ENCODE results near the gene ASB1. TPM values are rescaled to one million over a fixed set of nuclear protein-coding genes. Genes with fewer than 3 reads are reported as not detected.

Gene ASB1
- total and polyA plus RNA-seq, 2 donors (not counting 1 experiment from before 2014, with no cell fraction given): 19.3 to 40.6 TPM

DNA sequence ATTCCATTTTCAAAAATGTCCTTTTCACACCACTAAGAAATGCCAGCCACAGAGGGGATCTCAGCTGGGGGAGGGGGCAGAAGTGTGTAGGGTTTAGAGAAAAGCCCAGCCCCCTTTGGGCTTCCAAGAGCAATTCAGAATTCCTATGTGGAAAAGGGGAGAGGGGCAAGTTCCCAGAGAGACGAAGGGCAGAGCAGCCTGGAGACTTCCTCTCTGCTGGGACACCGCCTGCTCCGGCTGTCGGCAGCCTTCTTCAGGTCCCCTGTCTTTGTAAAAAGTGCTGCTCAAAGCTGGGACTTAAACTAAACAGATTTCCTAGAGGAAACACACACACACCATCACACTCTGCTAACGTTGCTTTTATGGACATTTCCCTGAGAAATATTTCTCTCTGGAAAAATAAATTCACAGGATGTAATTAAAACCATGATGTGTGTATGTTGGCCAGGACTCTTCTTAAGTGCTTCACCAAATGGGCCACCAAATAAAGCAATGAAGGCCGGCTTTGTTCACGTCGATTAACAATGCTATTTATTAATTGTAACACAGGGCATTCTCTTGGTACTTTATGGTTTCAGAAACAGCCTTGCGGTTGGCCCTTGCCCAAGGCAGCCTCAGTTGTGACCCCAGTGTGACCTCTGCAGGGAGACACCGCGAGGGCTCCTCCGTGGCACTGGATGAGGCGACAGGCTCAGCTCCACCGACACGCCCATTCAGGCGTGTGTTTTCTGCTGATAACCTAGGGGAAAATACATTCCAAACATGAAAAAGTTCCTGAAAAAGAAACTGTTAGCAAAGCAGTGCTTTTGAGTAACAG is 5.6 kb upstream of the ASB1 start:
- H3K4me1 ChIP-seq (ENCODE audit: control insufficient read depth, extremely low read depth, insufficient read depth, low read length): peaks cover 22% of the 10 kb centered on the region
- H4K20me1 ChIP-seq (ENCODE audit: control insufficient read depth, extremely low read depth, insufficient read depth, low read length): no peaks in the 10 kb centered on the region
- H3K36me3 ChIP-seq (ENCODE audit: control insufficient read depth, insufficient read depth, low read length): no peaks in the 10 kb centered on the region
- H3K27ac ChIP-seq (ENCODE audit: insufficient read depth, low read length): no peak overlapping the region
- peak overlapping the region; percentile 8 for H2AFZ ChIP-seq (ENCODE audit: low read length)
- no peaks in the 10 kb centered on the region for H3K79me2 ChIP-seq (ENCODE audit: control insufficient read depth, insufficient read depth, low read length)
- H3K4me2 ChIP-seq (ENCODE audit: extremely low read depth, insufficient read depth, low read length): peak overlapping the region; percentile 4
- H3K4me3 ChIP-seq (replicated peaks in 1 of 4; ENCODE audit: control extremely low read depth in 1 of 4, insufficient read depth in 1 of 4, low read depth in 3 of 4, low read length in 4 of 4): no peak overlapping the region
- H3K9me3 ChIP-seq (ENCODE audit: control insufficient read depth, insufficient read depth, low read depth, low read length): no peaks in the 10 kb centered on the region
- H3K27me3 ChIP-seq (ENCODE audit: control insufficient read depth, insufficient read depth, low read length): no peaks in the 10 kb centered on the region
- H3K9ac ChIP-seq (ENCODE audit: insufficient read depth, low read length): no peak overlapping the region
- peak in 1 of 2 donors; percentile 30 for DNase-seq (ENCODE audit: low read depth in 2 of 2)
- TF ChIP-seq, protein P1, sequence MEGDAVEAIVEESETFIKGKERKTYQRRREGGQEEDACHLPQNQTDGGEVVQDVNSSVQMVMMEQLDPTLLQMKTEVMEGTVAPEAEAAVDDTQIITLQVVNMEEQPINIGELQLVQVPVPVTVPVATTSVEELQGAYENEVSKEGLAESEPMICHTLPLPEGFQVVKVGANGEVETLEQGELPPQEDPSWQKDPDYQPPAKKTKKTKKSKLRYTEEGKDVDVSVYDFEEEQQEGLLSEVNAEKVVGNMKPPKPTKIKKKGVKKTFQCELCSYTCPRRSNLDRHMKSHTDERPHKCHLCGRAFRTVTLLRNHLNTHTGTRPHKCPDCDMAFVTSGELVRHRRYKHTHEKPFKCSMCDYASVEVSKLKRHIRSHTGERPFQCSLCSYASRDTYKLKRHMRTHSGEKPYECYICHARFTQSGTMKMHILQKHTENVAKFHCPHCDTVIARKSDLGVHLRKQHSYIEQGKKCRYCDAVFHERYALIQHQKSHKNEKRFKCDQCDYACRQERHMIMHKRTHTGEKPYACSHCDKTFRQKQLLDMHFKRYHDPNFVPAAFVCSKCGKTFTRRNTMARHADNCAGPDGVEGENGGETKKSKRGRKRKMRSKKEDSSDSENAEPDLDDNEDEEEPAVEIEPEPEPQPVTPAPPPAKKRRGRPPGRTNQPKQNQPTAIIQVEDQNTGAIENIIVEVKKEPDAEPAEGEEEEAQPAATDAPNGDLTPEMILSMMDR (conservative IDR thresholded peaks at IDR 0.05 in 1 of 2, IDR thresholded peaks at IDR 0.05 in 1 of 2; ENCODE audit: low read depth in 1 of 2, low read length in 2 of 2): no peak
- no peak for TF ChIP-seq EZH2 (IDR thresholded peaks at IDR 0.05; ENCODE audit: low read length, missing control alignments)

DNA sequence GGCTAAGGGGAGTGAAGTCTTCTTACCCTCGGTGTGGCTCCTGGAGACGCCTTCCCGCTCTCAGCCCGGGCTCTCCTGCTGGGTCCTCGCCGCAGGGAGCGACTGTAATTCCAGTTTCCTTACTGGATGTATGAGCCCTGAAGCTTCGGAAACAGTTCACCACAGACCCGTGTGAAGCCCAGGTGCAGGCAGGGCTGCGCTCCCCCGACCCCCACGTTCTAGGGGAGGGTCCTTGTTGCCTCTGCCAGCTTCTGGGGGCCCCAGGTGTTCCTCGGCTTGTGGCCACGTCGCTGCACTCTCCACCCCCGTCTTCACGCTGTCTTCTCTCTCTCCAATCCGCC is 5.1 kb upstream of the ASB1 start:
- H3K27ac ChIP-seq (ENCODE audit: insufficient read depth, low read length): no peak overlapping the region
- no peak overlapping the region for H3K4me2 ChIP-seq (ENCODE audit: extremely low read depth, insufficient read depth, low read length)
- no peaks in the 10 kb centered on the region for H4K20me1 ChIP-seq (ENCODE audit: control insufficient read depth, extremely low read depth, insufficient read depth, low read length)
- no peaks in the 10 kb centered on the region for H3K36me3 ChIP-seq (ENCODE audit: control insufficient read depth, insufficient read depth, low read length)
- no peak overlapping the region for H2AFZ ChIP-seq (ENCODE audit: low read length)
- H3K4me1 ChIP-seq (ENCODE audit: control insufficient read depth, extremely low read depth, insufficient read depth, low read length): peaks cover 23% of the 10 kb centered on the region
- no peaks in the 10 kb centered on the region for H3K79me2 ChIP-seq (ENCODE audit: control insufficient read depth, insufficient read depth, low read length)
- H3K9me3 ChIP-seq (ENCODE audit: control insufficient read depth, insufficient read depth, low read depth, low read length): no peaks in the 10 kb centered on the region
- TF ChIP-seq, protein P1 (conservative IDR thresholded peaks at IDR 0.05 in 1 of 2, IDR thresholded peaks at IDR 0.05 in 1 of 2; ENCODE audit: low read depth in 1 of 2, low read length in 2 of 2): no peak
- TF ChIP-seq EZH2 (IDR thresholded peaks at IDR 0.05; ENCODE audit: low read length, missing control alignments): no peak
- no peak for DNase-seq (ENCODE audit: low read depth in 2 of 2)
- no peak overlapping the region for H3K9ac ChIP-seq (ENCODE audit: insufficient read depth, low read length)
- H3K4me3 ChIP-seq (replicated peaks in 1 of 4; ENCODE audit: control extremely low read depth in 1 of 4, insufficient read depth in 1 of 4, low read depth in 3 of 4, low read length in 4 of 4): no peak overlapping the region
- no peaks in the 10 kb centered on the region for H3K27me3 ChIP-seq (ENCODE audit: control insufficient read depth, insufficient read depth, low read length)

DNA sequence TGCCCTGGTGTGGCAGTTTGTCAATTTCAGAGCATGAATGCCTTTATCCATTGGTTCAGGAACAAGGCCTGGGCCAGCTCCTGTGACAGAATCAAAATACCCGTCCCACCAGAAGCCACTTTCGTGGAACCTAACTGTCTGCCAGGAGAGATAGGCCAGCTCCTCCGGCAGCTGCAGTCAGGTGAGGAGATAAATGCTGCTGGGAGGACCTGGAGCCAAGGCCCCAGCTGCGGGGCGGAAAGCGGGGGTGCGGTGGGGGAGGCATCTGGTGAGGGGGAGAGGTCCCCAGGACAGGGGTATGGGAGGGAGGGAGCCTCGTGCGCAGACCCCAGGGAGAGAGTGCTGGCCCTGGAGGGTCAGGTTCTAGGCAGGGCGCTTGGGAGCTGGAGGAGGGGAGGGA is 4.4 kb upstream of the ASB1 start:
- TF ChIP-seq, protein P1 (conservative IDR thresholded peaks at IDR 0.05 in 1 of 2, IDR thresholded peaks at IDR 0.05 in 1 of 2; ENCODE audit: low read depth in 1 of 2, low read length in 2 of 2): no peak
- no peak for TF ChIP-seq EZH2 (IDR thresholded peaks at IDR 0.05; ENCODE audit: low read length, missing control alignments)

More for the DNA sequence above, 4.4 kb upstream of the ASB1 start:
- H3K4me1 ChIP-seq (ENCODE audit: control insufficient read depth, extremely low read depth, insufficient read depth, low read length): peaks cover 23% of the 10 kb centered on the region
- H3K36me3 ChIP-seq (ENCODE audit: control insufficient read depth, insufficient read depth, low read length): no peaks in the 10 kb centered on the region
- no peaks in the 10 kb centered on the region for H3K27me3 ChIP-seq (ENCODE audit: control insufficient read depth, insufficient read depth, low read length)
- no peak overlapping the region for H3K4me3 ChIP-seq (replicated peaks in 1 of 4; ENCODE audit: control extremely low read depth in 1 of 4, insufficient read depth in 1 of 4, low read depth in 3 of 4, low read length in 4 of 4)
- H3K9ac ChIP-seq (ENCODE audit: insufficient read depth, low read length): no peak overlapping the region
- no peak overlapping the region for H3K27ac ChIP-seq (ENCODE audit: insufficient read depth, low read length)
- peaks cover 2% of the 10 kb centered on the region for H3K79me2 ChIP-seq (ENCODE audit: control insufficient read depth, insufficient read depth, low read length)
- no peaks in the 10 kb centered on the region for H4K20me1 ChIP-seq (ENCODE audit: control insufficient read depth, extremely low read depth, insufficient read depth, low read length)
- DNase-seq (ENCODE audit: low read depth in 2 of 2): no peak
- H2AFZ ChIP-seq (ENCODE audit: low read length): no peak overlapping the region
- H3K9me3 ChIP-seq (ENCODE audit: control insufficient read depth, insufficient read depth, low read depth, low read length): no peaks in the 10 kb centered on the region
- no peak overlapping the region for H3K4me2 ChIP-seq (ENCODE audit: extremely low read depth, insufficient read depth, low read length)
